IMR-90 (cell line): ENCODE results near the gene NANOS3. TPM values are rescaled to one million over a fixed set of nuclear protein-coding genes. Genes with fewer than 3 reads are reported as not detected.

ENCODE experiments used
- ATAC-seq: fragments of 200-7000 bp; cut with Tn5 transposase; 2 replicates; pipeline ENCODE4 v1.9.1; 2020; ENCODE audit warnings: low read depth, mild to moderate bottlenecking, moderate library complexity
- BruUV-seq: library from RNA; stranded (reverse); fragments of 400-500 nt; replicated peaks from 2 replicates; lab custom pipeline; 2021; lab: Mats Ljungman, UMichigan
- CTCF ChIA-PET: fragments of 300-600 bp; formaldehyde crosslinking; extraction: SDS; loops from one replicate; lab custom pipeline; 2021; ENCODE audit warnings: antibody characterized with exemption; lab: Yijun Ruan, JAX
- POLR2A ChIA-PET: fragments of 300-600 bp; sonication (Branson Sonifier 250); formaldehyde crosslinking; loops from one replicate; lab custom pipeline; 2022; ENCODE audit warnings: antibody characterized with exemption; ENCODE audit not compliant: unreplicated experiment; lab: Charles Lee
- DNase-seq: peaks from one replicate; pipeline ENCODE4 v3.0.0; 2013
- H2AFZ ChIP-seq: replicated peaks from 2 replicates; pipeline ENCODE3; 2013; ENCODE audit warnings: low read length, mild to moderate bottlenecking; ENCODE audit not compliant: poor library complexity
- H2AK5ac ChIP-seq: 2 replicates; pipeline ENCODE4 v1.6.1; 2013; ENCODE audit warnings: low read depth, low read length, inconsistent platforms
- H2AK9ac ChIP-seq: replicated peaks from 2 replicates; pipeline ENCODE3; 2013; ENCODE audit warnings: mild to moderate bottlenecking, low read depth, low read length, moderate library complexity; ENCODE audit not compliant: poor library complexity
- H2BK120ac ChIP-seq: 2 replicates; pipeline ENCODE4 v1.6.1; 2013; ENCODE audit warnings: low read depth, low read length, inconsistent platforms
- H2BK15ac ChIP-seq: 3 replicates; pipeline ENCODE4 v1.6.1; 2013; ENCODE audit warnings: low read depth, low read length, inconsistent platforms
- H2BK20ac ChIP-seq: 2 replicates; pipeline ENCODE4 v1.6.1; 2013; ENCODE audit warnings: low read depth, mild to moderate bottlenecking, inconsistent platforms, low read length, moderate library complexity
- H2BK5ac ChIP-seq: 2 replicates; pipeline ENCODE4 v1.6.1; 2013; ENCODE audit warnings: mild to moderate bottlenecking, low read depth, low read length, inconsistent platforms; ENCODE audit not compliant: poor library complexity, severe bottlenecking
- H3K14ac ChIP-seq: replicated peaks from 2 replicates; pipeline ENCODE4 v1.6.1; 2013; ENCODE audit warnings: low read depth, low read length, inconsistent platforms
- H3K18ac ChIP-seq: 2 replicates; pipeline ENCODE4 v1.6.1; 2013; ENCODE audit warnings: low read depth, low read length, control low read depth
- H3K23ac ChIP-seq: 2 replicates; pipeline ENCODE4 v1.6.1; 2013; ENCODE audit warnings: low read depth, low read length, inconsistent platforms
- H3K27ac ChIP-seq: 2 replicates; pipeline ENCODE4 v1.5.1; 2013; ENCODE audit warnings: mild to moderate bottlenecking, control low read depth, low read length; ENCODE audit not compliant: insufficient read depth
- H3K27me3 ChIP-seq: 2 replicates; pipeline ENCODE4 v1.6.1; 2013; ENCODE audit warnings: low read length; ENCODE audit not compliant: control insufficient read depth, insufficient read depth
- H3K36me3 ChIP-seq: 2 replicates; pipeline ENCODE4 v1.6.1; 2013; ENCODE audit warnings: low read length, mixed read lengths; ENCODE audit not compliant: control insufficient read depth, insufficient read depth
- H3K4ac ChIP-seq: 2 replicates; pipeline ENCODE4 v1.6.1; 2013; ENCODE audit warnings: low read depth, low read length, inconsistent platforms
- H3K4me1 ChIP-seq: 2 replicates; pipeline ENCODE4 v1.6.1; 2013; ENCODE audit warnings: low read length, mixed read lengths; ENCODE audit not compliant: control insufficient read depth, insufficient read depth
- H3K4me2 ChIP-seq: 2 replicates; pipeline ENCODE4 v1.6.1; 2013; ENCODE audit warnings: low read depth, mild to moderate bottlenecking, control low read depth, low read length, moderate library complexity
- H3K4me3 ChIP-seq: 2 replicates; pipeline ENCODE4 v1.5.1; 2013; ENCODE audit warnings: low read depth, mild to moderate bottlenecking, control low read depth, low read length, moderate library complexity; ENCODE audit not compliant: insufficient read depth
- H3K56ac ChIP-seq: 2 replicates; pipeline ENCODE4 v1.6.1; 2013; ENCODE audit warnings: low read length, inconsistent platforms; ENCODE audit not compliant: insufficient read depth; ENCODE audit errors: extremely low read depth
- H3K79me1 ChIP-seq, 2 experiments: 2 replicates each; pipeline ENCODE4 v1.6.1; 2013; ENCODE audit warnings: low read length in 2 of 2, inconsistent platforms in 1 of 2, low read depth in 1 of 2
- H3K9ac ChIP-seq: 2 replicates; pipeline ENCODE4 v1.6.1; 2013; ENCODE audit warnings: low read depth, low read length, control low read depth
- H3K9me1 ChIP-seq: 2 replicates; pipeline ENCODE4 v1.6.1; 2013; ENCODE audit warnings: low read length, inconsistent platforms; ENCODE audit not compliant: insufficient read depth
- H3K9me3 ChIP-seq: 2 replicates; pipeline ENCODE4 v1.6.1; 2013; ENCODE audit warnings: low read length; ENCODE audit not compliant: control insufficient read depth, insufficient read depth
- H4K20me1 ChIP-seq: 2 replicates; pipeline ENCODE4 v1.6.1; 2013; ENCODE audit warnings: low read length, inconsistent platforms; ENCODE audit not compliant: insufficient read depth
- H4K5ac ChIP-seq: 2 replicates; pipeline ENCODE4 v1.6.1; 2013; ENCODE audit warnings: mild to moderate bottlenecking, low read depth, low read length, control low read depth
- H4K8ac ChIP-seq, 2 experiments: 2 replicates each; pipeline ENCODE4 v1.6.1; 2013; ENCODE audit warnings: low read depth in 2 of 2, low read length in 2 of 2, control low read depth in 1 of 2, inconsistent platforms in 1 of 2
- H4K91ac ChIP-seq: 2 replicates; pipeline ENCODE4 v1.6.1; 2013; ENCODE audit warnings: low read depth, low read length, inconsistent platforms; ENCODE audit not compliant: insufficient read depth
- BHLHE40 ChIP-seq: fragments of 150-350 bp; IDR thresholded peaks from 2 replicates; pipeline ENCODE4 v1.6.1; 2016; ENCODE audit warnings: mild to moderate bottlenecking, low read depth, low read length
- CEBPB ChIP-seq: IDR thresholded peaks from 2 replicates; pipeline ENCODE4 v1.6.1; 2012; ENCODE audit warnings: low read depth, low read length, improper control_type of control experiment
- CHD1 ChIP-seq: IDR thresholded peaks from 2 replicates; pipeline ENCODE4 v1.6.1; 2012; ENCODE audit warnings: low read depth, low read length, improper control_type of control experiment
- ELK1 ChIP-seq: fragments of 150-350 bp; IDR thresholded peaks from 2 replicates; pipeline ENCODE4 v1.6.1; 2016; ENCODE audit warnings: low read depth, mild to moderate bottlenecking, low read length, moderate library complexity, borderline replicate concordance
- FOS ChIP-seq: fragments of 150-350 bp; IDR thresholded peaks from 2 replicates; pipeline ENCODE4 v1.6.1; 2016; ENCODE audit warnings: low read depth, low read length
- MAFK ChIP-seq: IDR thresholded peaks from 2 replicates; pipeline ENCODE4 v1.6.1; 2012; ENCODE audit warnings: low read depth, low read length, improper control_type of control experiment
- MXI1 ChIP-seq: IDR thresholded peaks from 2 replicates; pipeline ENCODE4 v1.6.1; 2012; ENCODE audit warnings: low read depth, mild to moderate bottlenecking, low read length, moderate library complexity, borderline replicate concordance
- NFE2L2 ChIP-seq: fragments of 150-350 bp; IDR thresholded peaks from 2 replicates; pipeline ENCODE4 v1.6.1; 2016; ENCODE audit warnings: low read depth, mild to moderate bottlenecking, low read length
- POLR2A ChIP-seq: IDR thresholded peaks from 2 replicates; pipeline ENCODE4 v1.6.1; 2012; ENCODE audit warnings: mild to moderate bottlenecking, low read depth, low read length
- RAD21 ChIP-seq: IDR thresholded peaks from 2 replicates; pipeline ENCODE4 v1.6.1; 2012; ENCODE audit warnings: low read length, improper control_type of control experiment
- RCOR1 ChIP-seq: IDR thresholded peaks from 2 replicates; pipeline ENCODE4 v1.6.1; 2012; ENCODE audit warnings: mild to moderate bottlenecking, low read length, improper control_type of control experiment; ENCODE audit not compliant: insufficient replicate concordance
- RFX5 ChIP-seq: IDR thresholded peaks from 2 replicates; pipeline ENCODE4 v1.8.0; 2012; ENCODE audit warnings: low read depth, mild to moderate bottlenecking, low read length, moderate library complexity
- SMC3 ChIP-seq: fragments of 150-350 bp; IDR thresholded peaks from 2 replicates; pipeline ENCODE4 v1.6.1; 2016; ENCODE audit warnings: low read depth, mild to moderate bottlenecking, antibody characterized with exemption, low read length, moderate library complexity
- USF2 ChIP-seq: fragments of 150-350 bp; IDR thresholded peaks from 2 replicates; pipeline ENCODE4 v1.6.1; 2017; ENCODE audit warnings: mild to moderate bottlenecking, antibody characterized with exemption, low read length, low read depth
- WGBS, 2 experiments: methylation state at CpG; one replicate each; pipeline versions ENCODE4 v1.1.5 to v1.1.7; 2013; ENCODE audit warnings: missing lambda C conversion rate in 2 of 2; ENCODE audit not compliant: insufficient read length in 1 of 2; ENCODE audit errors: extremely low coverage in 2 of 2; 5-methylcytosine and 5-hydroxymethylcytosine counted together
- dilution Hi-C: fragments of 300-500 bp; cut with HindIII; formaldehyde crosslinking; loops from one replicate; pipeline ENCODE4 v1.14.3; 2018; ENCODE audit warnings: low sequenced_read_pairs; ENCODE audit not compliant: unreplicated experiment
- in situ Hi-C: fragments of 300-500 bp; cut with MboI; formaldehyde crosslinking; loops from 3 replicates; pipeline ENCODE4 v1.14.3; 2019; ENCODE audit warnings: low sequenced_read_pairs, inconsistent platforms, mixed read lengths
- intact Hi-C: fragments of 100-400 bp; cut with micrococcal nuclease; formaldehyde crosslinking; loops from 2 replicates; pipeline ENCODE4 v1.10.0; 2022
- polyA plus RNA-seq, 3 experiments: library from polyadenylated mRNA; depleted of rRNA; stranded (reverse); fragments of >200 nt; gene quantifications; 2 replicates each; pipeline ENCODE4 v1.2.3, GENCODE V29; 2012; ENCODE audit warnings: low replicate concordance in 1 of 3
- total RNA-seq: library from RNA; depleted of rRNA; stranded (reverse); fragments of >200 nt; gene quantifications from 2 replicates; pipeline ENCODE4 v1.2.3, GENCODE V29; 2012

The NANOS3 gene
- total and polyA plus RNA-seq, 2 of the 4 experiments (the other 2 are of a cell fraction), result 0.63 TPM; not detected in 1

GRCh38 chr19:13881251-13881691 is 4.3 kb downstream of the NANOS3 start (continued):
- TF ChIP-seq ELK1, result no peak

GRCh38 chr19:13881692-13882418 is 4.9 kb downstream of the NANOS3 start:
- Histone ChIP-seq H3K56ac (no peak overlapping the region), H2AK9ac (peak overlapping the region; percentile 5), H4K5ac (peak overlapping the region; percentile 90), H4K20me1 (no peaks in the 10 kb centered on the region), H3K27ac (no peak overlapping the region), H3K36me3 (no peaks in the 10 kb centered on the region), H3K4me3 (no peak overlapping the region), H2BK15ac (no peak overlapping the region), H4K91ac (peak overlapping the region; percentile 76), H4K8ac (peak overlapping the region; percentile 32 to 93; a peak in 3 of 4 replicates), H3K18ac (peak overlapping the region; percentile 38), H3K9ac (no peak overlapping the region), H2BK5ac (peak overlapping the region; percentile 11), H3K27me3 (peaks cover 2% of the 10 kb centered on the region; the same call in 1 of the 2 replicates), H3K9me3 (no peaks in the 10 kb centered on the region), H3K14ac (peak overlapping the region; percentile 33; the same call in 1 of the 2 replicates), H3K79me1 (no peaks in the 10 kb centered on the region), H3K4ac (peak overlapping the region; percentile 73), H3K23ac (no peak overlapping the region), H2AK5ac (peak overlapping the region; percentile 4; the same call in 1 of the 2 replicates), H2BK120ac (peak overlapping the region; percentile 9; the same call in 1 of the 2 replicates), H3K4me1 (peaks cover 19% of the 10 kb centered on the region), H3K4me2 (no peak overlapping the region), H3K9me1 (peaks cover 9% of the 10 kb centered on the region; the same call in 1 of the 2 replicates), H2BK20ac (no peak overlapping the region), H2AFZ (peak overlapping the region; percentile 84)
- ATAC-seq, result no peak
- BruUV-seq, result no TSS peak
- intact Hi-C loops (loop anchor here (2.0 to 10.0 kb wide), 4 partner anchors 71 to 603 kb away; partner anchors contain the start of genes ASF1B and DCAF15), in situ Hi-C loops (loop anchor here (5.0 to 25.0 kb wide), 3 partner anchors 190 to 593 kb away; partner anchors contain the start of genes MISP3 and PTGER1), dilution Hi-C loops (no loop called here)
- 56% methylated on average over 5 of the region's 17 CpGs; no CpG with 5 or more reads in 1 of the 2 experiments for WGBS, 2 experiments
- POLR2A ChIA-PET, result no interaction called here
- CTCF ChIA-PET, result interaction anchor here (1.2 to 1.5 kb wide), 2 partner anchors 57 to 178 kb away, joined by 3 read pairs; partner anchors contain the start of gene PODNL1
- DNase-seq, result peak; percentile 39
- no peak for TF ChIP-seq FOS
- TF ChIP-seq CHD1, result no peak
- no peak for TF ChIP-seq BHLHE40
- no peak for TF ChIP-seq RAD21
- TF ChIP-seq NFE2L2, result no peak
- no peak for TF ChIP-seq MAFK
- TF ChIP-seq SMC3, result no peak
- no peak for TF ChIP-seq POLR2A
- TF ChIP-seq RCOR1, result no peak
- TF ChIP-seq CEBPB, result no peak
- TF ChIP-seq MXI1, result no peak
- no peak for TF ChIP-seq RFX5
- TF ChIP-seq USF2, result no peak
